ENCODE measurements around the gene NINJ2.

DNA sequence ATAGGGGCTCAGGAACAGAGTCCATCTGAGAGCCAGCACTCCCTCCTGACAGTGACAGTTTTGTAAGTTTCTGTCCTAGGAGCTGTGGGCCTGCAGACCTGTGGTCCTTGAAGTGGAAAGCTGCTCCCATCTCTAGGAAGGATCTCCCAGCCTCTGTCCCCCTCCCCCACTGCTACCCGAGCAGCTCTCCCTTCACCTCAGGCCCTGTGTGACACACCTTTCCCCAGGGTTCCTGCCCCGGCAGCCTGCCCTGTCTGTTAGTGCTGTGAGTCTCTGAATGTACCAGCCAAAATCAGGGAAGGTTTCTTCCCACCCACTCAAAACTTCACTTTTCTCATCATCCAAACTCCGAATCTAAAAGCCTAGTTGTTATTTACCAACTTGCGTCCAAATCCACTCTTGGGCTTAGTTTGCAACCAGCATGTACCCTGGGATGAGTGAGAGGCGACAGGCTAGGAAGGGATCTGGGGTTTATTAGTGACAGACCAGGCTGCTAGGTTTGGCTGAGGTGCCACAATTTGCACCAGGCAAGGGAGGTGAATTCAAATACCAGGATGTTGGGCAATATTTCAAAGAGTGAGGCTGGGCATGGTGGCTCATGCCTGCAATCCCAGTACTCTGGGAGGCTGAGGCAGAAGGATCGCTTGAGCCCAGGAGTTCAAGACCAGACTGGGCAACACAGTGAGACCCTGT lies 39.9 kb downstream of the NINJ2 start:
- TF ChIP-seq, protein P1, sequence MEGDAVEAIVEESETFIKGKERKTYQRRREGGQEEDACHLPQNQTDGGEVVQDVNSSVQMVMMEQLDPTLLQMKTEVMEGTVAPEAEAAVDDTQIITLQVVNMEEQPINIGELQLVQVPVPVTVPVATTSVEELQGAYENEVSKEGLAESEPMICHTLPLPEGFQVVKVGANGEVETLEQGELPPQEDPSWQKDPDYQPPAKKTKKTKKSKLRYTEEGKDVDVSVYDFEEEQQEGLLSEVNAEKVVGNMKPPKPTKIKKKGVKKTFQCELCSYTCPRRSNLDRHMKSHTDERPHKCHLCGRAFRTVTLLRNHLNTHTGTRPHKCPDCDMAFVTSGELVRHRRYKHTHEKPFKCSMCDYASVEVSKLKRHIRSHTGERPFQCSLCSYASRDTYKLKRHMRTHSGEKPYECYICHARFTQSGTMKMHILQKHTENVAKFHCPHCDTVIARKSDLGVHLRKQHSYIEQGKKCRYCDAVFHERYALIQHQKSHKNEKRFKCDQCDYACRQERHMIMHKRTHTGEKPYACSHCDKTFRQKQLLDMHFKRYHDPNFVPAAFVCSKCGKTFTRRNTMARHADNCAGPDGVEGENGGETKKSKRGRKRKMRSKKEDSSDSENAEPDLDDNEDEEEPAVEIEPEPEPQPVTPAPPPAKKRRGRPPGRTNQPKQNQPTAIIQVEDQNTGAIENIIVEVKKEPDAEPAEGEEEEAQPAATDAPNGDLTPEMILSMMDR (IDR thresholded peaks at IDR 0.05): no peak
- no peak for TF ChIP-seq POLR2AphosphoS5 (IDR thresholded peaks at IDR 0.05)
